CD4-positive, alpha-beta T cell treated with Interferon alpha-2 for 1 hour (primary cell): ENCODE data around the gene TNFRSF1A.
A peak's percentile ranks its signal among the peaks of the same experiment; 100 is the strongest.

ENCODE experiments used
- DNase-seq, 2 donors: peaks; one replicate each; pipeline ENCODE4 v3.0.0-alpha.2; 2020 to 2022

Gene TNFRSF1A

DNA sequence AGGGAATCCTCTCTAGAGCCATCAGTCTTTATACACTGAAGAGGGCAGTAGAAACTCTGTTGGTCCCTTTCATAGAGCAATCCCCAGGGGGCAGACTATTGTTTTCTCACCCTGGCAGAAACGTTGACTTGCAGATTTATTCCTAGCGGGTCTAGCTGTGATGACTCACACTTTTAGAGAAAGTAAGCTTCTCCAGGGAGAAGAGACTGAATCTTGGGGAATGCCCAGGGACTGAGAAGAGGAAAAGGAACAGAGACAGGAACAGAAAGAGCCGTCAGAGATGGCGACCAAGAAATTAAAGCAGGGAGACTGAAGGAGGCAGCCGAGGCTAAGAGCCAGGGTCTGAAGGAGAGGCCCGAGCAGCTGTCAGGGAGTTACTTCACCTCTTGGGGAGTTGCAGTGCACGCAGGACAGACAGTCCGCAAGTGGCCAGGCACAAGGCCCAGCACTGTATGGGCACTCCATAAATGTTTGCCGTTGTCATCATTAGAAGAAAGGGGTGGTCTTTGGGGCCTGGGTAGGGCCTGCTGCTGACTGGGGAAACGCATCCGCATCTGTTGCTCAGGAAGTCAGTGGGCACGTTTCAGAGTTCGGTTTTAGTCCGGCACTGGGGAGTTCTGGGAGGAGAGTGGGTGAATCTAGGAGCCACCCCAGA lies 18.4 kb downstream of the TNFRSF1A start:
- DNase-seq, result peak; percentile 58 to 68

DNA sequence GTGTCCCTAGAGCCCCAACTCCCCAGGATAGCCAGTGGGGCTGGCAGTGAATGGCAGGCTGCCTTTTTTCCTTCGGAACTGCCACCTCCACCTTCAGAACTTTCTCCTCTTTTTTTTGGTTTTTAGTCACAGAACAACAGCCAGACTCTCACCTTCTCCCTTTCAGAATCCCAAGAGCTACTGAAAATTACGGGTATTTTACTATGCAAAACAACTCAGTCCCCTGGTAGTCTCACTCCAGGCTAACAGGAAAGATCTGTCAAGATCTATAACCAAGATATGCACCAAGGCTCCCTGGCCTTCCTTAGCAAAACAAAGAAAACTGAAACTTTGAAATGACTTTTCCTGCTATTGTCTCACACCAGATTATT lies 18.9 kb downstream of the TNFRSF1A start:
- DNase-seq, result no peak

DNA sequence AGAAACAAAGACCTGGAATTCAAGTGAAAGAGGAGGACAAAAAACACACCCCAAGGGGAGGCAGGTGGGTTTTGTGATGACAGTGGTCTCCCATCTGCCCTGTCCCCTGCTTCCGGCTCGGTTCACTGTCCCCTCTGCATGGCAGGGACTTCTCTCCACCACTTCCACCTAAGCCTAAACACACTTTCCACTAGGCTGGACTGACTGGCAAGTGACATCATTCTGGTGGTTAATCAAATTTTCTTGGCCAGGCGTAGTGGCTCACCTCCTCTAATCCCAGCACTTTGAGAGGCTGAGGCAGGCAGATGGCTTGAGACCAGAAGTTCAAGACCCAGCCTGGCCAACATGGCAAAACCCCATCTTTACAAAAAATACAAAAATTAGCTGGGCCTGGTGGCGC lies 19.5 kb downstream of the TNFRSF1A start:
- no peak for DNase-seq

DNA sequence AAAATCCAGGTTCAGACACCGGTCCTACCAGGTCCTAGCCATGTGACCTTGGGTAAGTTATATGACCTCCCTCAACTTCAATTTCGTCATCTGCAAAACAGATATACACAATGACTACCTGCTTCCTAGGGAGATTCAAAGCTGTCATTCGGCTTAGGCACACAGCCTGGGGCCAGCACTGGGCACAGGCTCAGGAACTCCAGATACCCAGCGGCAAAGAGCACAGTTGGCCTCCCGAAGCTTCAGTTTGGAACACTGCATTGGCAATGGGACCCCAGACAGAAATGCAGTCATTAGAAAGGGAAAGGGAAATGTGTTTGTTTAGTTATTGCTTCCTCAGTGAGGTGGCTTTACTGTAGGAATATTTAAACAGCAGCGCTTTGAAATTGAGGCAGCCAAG lies 20.0 kb downstream of the TNFRSF1A start:
- DNase-seq, result no peak

DNA sequence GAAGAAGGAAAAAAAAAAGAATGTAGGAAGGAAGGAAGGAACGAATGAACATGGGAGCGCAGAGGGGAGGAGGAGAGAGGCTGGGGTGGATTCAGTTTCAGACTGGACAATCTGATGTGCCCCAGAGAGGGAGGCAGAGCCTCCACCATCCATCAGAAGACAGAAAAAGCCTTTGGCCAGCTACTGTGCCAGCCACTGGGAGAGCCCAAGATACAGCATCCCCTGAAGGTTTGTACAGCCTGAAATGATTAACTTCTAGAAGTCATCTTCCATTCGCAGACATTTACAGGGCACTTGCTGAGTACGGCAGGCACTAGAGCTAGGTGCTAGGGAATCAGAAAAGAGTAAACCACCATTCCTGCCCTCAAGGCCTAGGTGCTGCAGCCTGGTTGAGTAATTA lies 22.4 kb downstream of the TNFRSF1A start:
- DNase-seq, result no peak

DNA sequence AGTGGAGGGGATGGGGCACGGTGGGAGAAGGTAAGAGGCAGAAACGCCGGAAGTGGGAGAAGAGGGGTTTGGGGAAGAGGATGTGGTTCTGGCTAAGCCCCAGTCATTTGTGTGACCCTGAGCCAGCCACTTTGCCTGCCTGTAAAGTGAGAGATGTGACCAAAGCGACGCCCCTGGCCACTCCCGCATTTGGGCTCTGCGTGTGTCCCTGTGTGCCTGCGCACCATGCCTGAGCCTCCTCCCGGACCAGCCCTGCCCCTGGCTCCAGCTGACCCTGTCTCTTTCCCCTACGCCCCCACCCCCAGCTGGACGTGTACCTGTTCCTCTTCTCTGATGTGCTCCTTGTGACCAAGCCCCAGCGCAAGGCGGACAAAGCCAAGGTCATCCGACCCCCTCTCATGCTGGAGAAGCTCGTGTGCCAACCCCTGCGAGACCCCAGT lies 23.4 kb downstream of the TNFRSF1A start:
- no peak for DNase-seq

DNA sequence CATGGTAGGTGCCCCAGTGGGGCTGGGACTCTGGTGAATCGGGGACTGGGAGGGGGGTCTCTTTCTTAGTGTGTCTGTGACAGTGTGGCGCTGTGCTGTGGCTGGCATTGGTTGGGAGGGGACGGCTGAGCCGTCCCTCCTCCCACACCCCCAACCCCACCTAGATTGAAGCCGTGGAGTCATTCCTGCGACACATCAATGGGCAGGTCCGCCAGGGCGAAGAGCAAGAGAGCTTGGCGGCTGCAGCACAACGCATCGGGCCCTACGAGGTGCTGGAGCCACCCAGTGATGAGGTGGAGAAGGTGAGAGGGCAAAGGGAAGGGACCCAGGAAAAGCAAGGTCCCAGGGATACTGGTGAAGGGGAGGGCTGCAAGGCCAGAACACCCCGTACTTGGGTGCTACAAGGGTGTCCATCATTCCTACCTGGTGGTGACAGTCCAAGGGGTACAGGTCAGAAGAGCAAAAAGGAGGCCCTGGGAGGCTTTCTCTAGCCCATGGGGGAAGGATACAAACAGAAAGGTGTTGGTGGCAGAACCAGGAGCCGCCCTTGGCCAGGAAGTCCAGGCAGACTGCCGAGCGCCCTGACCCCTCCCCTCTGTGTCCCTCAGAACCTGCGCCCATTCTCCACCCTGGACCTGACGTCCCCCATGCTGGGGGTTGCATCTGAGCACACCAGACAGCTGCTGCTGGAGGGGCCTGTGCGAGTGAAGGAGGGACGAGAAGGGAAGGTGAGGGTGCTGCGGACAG lies 24.0 kb downstream of the TNFRSF1A start:
- DNase-seq, result no peak

DNA sequence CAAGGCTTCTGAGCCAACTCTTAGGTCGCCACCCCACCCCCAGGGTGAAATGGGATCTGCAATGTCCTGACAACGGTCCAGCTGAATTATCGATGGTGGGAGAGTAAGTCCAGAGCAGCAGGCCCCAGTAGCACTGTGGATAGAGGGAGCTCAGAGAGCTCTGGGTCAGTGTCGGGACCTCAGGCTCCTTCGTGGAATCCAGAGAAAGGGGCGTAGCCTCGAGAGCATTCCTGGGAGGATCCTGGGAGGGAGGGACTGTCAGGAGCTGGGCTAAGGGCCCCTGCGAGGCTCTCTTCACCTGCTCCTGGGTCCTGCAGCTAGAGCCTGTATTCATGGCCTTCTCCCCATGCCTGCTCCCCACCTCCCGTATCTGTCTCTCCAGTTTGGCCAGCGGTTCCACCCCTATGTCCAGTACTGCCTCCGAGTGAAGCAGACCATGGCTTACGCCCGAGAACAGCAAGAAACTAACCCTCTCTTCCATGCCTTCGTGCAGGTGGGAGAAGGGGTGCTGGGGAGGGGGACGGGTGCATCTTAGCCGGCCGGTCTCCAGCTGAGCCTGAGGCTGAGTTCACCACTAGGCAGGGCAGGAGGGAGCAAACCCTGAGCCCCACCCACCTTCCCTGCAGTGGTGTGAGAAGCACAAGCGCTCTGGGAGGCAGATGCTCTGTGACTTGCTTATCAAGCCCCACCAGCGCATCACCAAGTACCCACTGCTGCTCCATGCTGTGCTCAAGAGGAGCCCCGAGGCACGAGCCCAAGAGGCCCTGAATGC lies 24.8 kb downstream of the TNFRSF1A start:
- DNase-seq, result no peak

DNA sequence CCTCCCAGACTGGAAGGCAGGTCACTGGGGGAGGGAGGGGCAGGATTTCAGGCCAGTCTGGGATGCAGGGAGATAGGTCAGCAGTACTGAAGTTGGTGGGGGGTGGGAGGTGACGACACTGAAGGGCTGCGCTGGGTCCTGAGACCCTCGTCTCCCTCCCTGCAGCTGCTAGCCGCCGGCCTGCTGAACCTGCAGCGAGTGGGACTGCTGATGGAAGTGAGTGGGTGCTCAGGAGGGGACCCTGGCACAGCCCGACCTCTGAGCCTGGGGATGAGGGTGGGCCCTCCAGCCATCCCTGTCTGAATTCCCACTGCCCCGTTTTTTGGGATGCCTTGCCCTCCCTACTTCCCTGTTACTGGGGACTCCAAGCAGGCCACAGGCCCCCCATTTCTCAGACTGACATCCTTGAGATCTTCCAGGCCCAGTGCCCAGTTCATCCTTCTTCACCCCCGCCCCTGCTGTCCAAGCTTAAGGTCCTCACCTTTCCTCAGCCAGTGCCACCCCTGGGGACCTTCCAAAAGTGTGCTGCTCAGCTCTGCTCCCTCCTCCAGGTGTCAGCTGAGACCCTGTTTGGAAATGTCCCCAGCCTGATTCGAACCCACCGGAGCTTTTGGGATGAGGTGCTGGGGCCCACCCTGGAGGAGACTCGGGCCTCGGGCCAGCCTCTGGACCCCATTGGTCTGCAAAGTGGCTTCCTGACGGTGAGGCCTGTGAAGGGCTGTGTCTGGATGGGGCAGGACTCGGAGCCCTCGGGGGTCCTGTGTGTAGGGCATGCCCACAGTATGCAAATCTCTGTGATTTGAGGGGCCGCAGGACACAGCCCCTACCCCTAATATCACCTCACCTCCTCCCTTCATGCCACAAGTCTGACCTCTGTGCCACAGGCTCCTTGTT lies 25.9 kb downstream of the TNFRSF1A start:
- no peak for DNase-seq

DNA sequence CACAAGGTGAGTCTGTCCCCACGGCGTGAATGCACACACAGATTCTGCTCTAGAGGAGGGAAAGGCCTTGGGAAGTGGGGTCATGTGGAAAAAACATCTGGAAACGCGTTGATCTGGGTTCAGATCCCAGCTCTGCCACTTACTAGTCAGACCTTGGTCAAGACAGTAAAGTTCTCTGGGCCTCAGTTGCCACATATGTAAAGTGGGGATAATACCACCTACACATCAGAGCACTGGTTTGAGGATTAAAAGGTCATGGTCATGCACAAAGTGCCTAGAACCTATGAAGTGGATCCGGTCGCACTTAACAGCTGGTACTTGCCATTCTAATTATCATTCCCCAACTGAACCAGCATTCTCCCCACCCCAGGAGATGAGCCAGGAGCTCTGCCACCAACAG lies 26.7 kb downstream of the TNFRSF1A start:
- no peak for DNase-seq

DNA sequence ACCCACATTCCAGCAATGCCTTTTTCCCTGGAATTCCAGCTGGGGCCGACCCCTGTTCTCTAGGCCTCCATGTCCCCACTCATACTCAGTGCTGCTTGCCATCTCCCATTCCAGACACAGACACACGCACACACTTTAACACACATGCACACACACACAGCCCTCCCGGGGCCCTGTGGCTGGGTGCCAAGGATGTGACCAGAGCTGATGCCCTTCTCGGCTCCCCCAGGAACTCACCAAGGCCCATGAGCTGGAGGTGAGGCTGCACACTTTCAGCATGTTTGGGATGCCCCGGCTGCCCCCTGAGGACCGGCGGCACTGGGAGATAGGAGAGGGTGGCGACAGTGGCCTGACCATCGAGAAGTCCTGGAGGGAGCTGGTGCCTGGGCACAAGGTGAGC lies 27.1 kb downstream of the TNFRSF1A start:
- no peak for DNase-seq

DNA sequence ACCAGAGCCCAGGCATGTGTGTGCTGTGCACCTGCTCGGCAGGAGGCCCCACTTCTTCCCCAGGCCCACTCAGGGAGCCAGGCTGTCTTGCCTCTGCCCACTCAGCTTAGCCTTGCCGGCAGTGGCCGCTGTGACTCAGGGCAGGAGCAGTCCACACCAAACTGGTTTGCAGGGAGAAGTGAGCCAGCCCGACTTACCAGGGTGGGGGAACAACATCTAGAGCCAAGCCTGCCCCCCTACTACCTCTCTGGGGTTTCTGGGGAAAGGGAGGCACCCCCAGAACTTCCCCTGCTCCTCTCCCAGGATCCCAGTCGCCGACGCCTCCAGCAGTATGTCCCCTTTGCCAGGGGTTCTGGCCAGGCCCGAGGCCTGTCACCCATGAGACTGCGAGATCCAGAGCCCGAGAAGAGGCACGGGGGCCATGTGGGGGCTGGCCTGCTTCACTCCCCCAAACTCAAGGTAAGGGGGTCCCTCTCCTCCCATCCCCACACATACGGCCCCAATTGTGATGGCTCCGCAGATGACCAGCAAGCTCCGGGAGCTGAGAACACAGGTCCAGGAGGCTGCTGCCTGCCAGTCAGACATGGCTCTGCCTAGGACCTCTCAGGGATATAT lies 28.4 kb downstream of the TNFRSF1A start:
- DNase-seq, result no peak

DNA sequence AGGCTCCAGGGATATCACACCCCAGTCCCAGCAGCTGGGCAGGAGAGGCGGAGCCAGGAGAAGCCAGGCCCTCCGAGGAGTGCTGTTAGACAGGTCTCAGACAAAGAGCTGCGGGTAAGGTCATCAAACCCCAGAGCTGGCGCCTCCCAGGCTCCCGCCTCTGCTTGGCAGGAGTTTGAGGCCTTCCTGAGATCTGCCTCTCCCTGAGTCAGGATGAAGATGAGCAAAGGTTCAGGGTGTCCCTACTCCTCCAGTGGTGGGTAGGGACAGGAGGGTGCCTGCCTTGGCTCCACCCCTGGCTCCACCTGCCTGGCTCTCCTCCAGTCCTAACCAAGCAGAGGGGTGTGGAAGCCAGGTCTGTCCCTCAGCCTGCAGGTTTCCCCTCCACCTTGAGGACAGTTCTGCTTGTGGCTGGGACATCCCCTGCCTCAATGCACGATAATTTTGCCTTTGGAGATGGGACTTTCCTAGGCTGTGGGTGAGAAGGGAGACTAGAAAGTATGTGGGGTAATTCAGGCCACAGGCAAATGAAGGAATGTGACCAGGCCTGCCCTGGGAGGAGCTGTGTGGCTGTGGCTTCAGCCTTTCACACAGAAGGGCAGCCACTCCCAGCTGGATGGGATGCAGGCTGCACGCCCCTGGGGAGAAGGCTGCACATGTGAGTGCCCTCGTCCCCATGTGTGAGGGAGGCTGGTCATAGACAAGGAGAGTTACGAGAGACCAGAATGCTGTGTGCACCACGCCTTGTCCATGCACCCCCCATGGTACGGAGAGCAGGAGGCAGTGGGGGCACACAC lies 29.1 kb downstream of the TNFRSF1A start:
- DNase-seq, result no peak

DNA sequence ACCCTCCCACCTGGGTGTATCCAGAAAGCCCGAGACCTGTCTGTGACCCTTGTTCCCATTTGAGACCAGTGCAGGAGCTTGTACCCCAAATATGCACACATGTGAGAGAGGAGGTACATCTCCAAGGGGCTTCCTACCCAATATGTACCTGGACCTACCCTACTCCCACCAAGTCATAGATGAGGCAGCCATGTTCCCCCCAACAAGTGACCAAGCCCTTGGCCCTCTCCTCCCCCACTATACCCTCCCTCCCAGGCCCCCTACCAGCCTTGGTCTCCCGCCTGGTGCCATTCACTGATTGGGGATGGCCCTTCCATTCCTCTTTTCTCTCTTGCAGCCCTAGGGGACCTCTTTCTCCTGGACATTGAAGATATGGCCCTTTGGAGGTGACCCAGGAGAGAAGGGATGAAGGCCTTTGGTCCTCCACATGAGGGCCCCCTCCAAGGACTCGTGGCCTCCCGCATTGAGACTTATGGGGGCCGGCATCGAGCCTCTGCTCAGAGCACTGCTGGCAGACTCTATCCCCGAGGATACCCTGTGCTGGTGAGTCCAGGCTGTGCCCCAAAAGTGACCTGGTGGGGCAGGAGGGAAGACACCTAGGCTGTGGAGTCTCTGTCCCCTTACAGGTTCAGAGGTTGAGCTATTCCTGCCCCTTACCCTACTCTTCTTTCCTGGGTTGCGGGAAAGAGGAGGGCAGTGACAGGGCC lies 29.9 kb downstream of the TNFRSF1A start:
- no peak for DNase-seq

DNA sequence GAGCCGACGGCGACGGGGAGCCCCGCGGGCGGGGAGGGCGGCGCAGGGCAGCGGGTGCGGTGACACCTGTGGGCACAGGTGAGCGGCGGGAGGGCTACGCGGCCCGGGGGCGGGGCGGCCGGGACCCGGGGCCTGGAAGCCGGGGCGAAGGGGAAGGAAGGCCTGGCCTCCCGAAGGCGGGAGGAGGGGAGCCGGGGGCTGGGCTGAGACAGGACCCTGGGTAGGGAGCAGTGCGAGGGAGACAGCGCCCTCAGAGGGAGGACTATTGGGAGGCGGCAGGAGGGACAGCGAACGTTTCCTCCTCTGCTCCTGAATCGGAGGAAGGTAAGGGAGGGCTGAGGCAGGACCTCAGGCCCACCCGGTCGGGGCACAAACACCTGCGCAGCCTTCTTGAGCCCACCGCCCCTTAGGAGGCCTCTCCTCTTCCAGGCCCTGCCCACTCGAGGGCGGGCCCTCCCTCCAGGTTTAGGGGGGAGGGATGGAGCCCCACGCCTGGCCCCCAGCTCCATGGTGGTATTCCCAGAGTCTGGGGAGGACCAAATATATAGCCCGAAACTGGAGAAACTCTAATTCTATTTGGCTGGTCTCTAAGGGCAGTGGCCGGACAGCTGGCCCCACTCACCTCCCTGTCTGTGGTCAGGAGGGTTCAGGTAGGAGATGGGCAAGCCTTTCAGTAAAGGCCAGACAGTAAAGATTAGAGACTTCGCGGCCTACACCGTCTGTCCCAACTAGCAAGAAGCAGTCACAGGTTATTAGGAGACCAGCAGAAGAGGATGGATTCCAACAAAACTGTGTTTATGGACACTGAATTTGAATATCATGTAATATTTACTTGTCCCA lies 30.9 kb downstream of the TNFRSF1A start:
- DNase-seq, result no peak

DNA sequence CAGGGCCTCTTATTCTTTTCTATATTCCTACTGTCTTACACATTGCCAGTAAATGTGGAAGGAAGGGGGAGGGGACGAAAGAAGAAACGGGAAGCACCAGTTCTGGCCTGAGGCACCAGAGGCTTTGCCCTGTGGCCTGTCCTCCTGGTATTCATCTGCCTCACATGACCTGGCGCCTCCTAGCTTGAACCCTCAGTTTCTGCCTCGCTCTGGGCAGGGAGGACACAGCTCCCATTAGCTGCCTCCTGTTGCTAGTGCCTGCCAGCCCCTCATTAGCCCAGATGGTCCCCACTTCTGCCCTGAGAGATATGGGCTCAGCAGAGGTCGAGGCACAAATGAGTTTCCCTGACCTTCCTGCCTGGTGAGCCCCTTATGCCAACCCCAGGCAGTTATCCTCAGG lies 34.3 kb downstream of the TNFRSF1A start:
- peak in 1 of 2 donors; percentile 40 for DNase-seq

DNA sequence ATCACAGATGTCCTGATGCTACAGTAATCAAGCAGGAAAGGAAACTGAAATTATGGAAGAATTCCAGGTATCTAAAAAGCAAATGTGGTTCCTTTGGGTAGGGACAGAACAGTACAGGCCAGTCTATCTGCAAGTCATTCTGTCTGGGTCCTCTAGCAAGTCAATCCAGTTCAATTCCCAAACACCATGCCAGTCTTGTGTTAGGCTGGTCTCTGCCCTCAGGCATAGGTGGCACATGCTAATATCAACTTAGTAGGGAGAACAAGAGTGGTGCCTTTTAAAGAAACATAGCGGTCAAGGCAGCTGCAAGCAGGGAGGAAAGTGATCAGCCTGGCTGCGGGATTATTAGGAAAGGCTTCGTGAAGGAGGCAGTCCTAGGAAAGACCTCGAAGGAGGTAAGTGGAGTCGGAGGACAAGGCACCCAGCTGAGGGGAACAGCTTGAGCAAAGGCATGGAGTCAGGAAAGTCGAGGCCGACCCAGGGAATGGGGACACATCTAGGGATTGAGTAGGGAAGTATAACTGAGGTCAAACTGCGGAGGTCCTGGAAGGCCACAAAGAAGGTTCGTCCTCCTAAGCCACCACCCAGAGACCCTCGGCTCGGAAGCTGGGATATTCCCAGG lies 35.2 kb downstream of the TNFRSF1A start:
- no peak for DNase-seq

DNA sequence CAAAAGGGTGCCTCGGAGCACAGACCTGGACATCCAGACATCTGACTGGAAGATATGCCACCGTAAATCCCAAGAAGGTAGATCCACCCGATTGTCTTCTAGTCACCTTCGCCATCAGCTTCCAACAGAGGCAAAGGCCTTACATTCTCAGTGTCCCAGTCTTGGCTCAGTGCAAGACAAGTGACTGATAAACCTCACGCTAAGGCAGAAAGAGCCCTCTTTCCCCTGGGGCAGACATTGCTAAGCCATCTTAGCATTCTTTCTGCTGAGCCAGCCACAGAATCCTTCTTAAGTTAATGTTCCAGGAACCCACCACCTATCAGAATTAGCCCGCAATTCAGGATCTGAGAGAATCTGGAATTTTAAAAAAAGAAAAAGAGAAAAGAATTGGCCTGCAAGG lies 35.7 kb downstream of the TNFRSF1A start:
- DNase-seq, result no peak

DNA sequence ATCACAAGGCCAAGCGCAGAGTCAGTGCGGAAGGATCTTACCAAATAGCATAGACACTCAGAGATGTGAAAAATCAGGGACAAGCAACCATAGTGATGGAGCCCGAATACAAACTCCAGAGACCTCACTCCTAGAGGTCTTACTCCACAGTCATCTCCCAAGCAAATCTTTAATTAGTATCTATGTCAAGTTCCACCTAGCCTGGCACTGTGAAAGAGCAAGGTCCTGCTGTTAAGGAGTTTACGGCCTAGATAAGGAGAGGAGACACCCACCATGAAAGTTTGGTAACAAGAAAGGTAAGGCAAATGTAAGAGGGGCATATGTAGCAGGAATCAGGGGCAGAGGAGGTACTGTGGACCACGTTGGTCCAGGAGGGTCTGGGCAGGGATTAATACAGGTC lies 38.8 kb downstream of the TNFRSF1A start:
- DNase-seq, result no peak

DNA sequence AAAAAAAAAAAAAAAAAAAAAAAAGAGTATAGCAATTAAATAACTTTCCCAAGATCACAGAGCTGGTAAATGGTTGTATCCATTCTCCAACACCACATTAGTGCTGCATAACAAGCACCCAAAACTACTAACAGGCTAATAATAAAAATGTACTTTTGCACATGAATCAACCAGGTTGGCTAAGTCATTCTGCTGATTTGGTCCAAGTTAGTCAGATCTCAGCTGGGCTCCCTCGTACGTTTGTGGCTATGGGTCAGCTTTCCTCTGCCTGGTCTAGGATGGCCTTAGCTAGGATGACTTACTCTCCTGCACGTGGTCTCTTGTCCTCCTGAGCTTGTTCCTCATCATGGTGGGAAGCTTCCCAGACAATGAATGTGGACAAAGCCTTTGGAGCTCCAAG lies 39.3 kb downstream of the TNFRSF1A start:
- DNase-seq, result no peak
